LHCN-M2 (cell line): Measurements from ENCODE around the gene DRAM2. TPM values are rescaled to one million over a fixed set of nuclear protein-coding genes. Genes with fewer than 3 reads are reported as not detected.
"Not testable (repeated sequence)": the region's sequence is repeated elsewhere in the genome, so short reads cannot be mapped to it uniquely, and the experiment has no call there.

Source experiments
- DNase-seq: peaks from one replicate; pipeline ENCODE4 v3.0.0-alpha.2; 2012; ENCODE audit warnings: low read depth
- total RNA-seq: library from RNA; depleted of rRNA; stranded (reverse); fragments of >200 nt; gene quantifications from 2 replicates; pipeline ENCODE4 v1.2.3, GENCODE V29; 2014

DRAM2 gene
- total RNA-seq, 1 experiment from 2014 or later: 49.5 TPM

- DNase-seq: no peak
Observed at GRCh38 chr1:111142356-111142975, 2.6 kb upstream of the DRAM2 start.

DNA sequence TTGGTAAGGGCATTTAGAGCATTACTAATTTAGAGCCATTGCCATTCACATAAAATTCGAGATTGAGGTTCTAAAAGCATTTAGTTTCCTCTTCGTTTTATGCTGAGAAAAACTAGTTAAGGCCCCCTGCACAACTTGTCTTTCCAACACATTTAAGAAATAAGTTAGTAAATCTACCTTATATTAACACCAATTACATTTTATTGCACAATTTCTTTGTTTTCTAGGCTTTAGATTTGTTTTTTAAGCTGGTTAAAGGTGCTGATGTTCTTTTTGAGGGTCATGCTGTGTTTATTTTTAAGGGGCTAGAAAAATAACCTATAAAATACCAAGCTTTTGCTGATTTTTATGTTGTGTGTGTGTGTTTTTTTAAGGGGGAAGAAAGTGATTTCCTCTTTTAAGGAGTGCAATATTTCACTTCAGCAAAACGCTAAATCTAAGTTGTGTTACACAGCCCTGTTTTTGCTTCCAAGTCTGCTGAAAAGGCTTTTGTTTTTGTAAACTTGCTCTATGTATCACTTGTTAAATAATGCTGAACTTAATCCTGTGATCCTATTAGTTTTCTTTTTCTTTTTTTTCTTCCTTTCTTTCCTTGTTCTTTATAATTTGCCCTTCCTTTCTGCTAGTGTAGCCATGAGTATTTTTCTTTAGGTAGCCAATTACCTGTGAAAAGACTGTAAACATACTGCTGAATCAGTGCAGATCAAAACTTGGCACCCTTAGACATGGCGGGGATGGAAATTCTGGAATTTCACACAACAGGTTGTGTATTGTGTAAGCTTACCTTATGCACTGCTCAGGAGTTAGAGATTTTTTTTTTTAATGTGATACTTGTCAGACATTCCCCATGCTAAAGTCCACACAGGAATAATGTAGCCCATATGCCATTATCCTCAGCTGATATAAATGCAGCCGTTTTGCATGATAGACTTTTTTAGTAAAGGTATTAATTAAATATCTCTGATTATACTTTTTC lies 1.6 kb upstream of the DRAM2 start:
- no peak for DNase-seq

- peak; percentile 54 for DNase-seq
Observed at GRCh38 chr1:111140680-111140967, 731 bp upstream of the DRAM2 start.

DNA sequence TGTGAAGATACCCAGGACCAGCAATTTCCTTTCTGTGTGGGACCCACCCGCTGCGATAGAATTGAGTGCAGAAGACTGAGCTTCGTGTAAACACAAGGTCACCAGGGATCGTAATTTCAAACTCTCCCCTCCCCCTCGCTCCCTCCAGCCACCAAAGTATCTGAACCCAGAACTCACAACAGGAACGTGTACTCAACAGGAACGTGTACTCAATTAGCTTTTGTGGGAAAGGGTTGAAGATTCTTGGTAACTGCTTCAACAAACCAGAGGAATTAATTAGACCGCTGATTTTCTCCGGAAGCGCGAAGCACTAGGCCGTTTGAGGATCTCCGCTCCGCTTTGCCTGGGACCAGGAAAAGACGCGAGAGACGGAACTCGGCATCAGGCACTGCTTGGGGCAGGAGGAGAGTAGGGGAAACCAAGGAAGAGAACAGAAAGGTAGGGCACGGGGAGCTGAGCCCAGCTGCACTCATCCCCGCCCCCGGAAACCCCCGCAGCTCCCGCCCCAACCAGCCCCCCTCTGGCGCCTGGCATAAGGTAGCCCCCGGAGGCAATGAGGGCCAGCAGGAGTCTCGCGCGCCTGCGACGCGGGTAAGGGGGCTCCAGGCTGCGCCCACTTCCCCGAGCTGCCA lies 453 bp downstream of the DRAM2 start:
- DNase-seq: peak; percentile 57

GRCh38 chr1:111133866-111134265 lies 6.0 kb downstream of the DRAM2 start:
- DNase-seq: no peak

- no peak for DNase-seq
Observed at GRCh38 chr1:111131693-111132092, 8.2 kb downstream of the DRAM2 start.

GRCh38 chr1:111129376-111129775 lies 10.5 kb downstream of the DRAM2 start:
- DNase-seq: no peak

GRCh38 chr1:111127923-111128643 lies 11.8 kb downstream of the DRAM2 start:
- no peak for DNase-seq

- no peak for DNase-seq
Observed at GRCh38 chr1:111126354-111126753, 13.5 kb downstream of the DRAM2 start.

DNA sequence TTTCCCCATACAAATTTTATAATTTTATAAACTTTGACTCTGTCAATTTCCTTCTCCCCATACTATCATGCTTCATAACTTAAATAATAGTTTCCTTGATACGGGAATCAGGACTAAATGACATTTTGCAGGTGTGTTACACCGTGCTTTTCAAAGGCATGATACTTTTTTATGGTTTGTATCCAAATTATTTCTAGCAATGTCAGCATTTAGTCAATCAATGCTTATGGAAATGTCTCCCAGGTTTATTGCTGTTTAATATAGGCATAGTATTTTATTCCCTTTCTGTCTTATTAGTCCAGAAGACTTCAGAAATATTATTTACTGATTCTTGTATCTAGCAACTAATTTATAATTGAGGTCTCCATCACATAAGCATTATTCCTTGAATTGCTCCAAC lies 23.4 kb downstream of the DRAM2 start:
- no peak for DNase-seq

- DNase-seq: peak; percentile 8
Observed at GRCh38 chr1:111110197-111110899, 29.5 kb downstream of the DRAM2 start.

DNA sequence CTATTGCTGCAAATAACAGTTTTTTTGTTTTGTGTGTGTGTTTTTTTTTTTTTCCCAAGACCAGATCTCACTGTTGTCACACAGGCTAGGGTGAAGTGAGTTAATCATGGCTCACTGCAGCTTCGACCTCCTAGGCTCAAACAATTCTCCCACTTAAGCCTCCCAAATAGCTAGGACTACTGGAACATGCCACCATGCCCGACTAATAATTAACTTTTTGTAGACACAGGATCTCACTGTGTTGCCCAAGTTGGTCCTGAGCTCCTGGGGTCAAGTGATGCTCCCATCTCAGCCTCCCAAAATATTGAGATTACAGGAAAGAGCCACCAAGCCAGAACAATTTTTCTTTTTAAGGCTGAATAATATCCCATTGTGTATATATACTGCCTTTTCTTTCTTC lies 34.9 kb downstream of the DRAM2 start:
- no peak for DNase-seq

DNA sequence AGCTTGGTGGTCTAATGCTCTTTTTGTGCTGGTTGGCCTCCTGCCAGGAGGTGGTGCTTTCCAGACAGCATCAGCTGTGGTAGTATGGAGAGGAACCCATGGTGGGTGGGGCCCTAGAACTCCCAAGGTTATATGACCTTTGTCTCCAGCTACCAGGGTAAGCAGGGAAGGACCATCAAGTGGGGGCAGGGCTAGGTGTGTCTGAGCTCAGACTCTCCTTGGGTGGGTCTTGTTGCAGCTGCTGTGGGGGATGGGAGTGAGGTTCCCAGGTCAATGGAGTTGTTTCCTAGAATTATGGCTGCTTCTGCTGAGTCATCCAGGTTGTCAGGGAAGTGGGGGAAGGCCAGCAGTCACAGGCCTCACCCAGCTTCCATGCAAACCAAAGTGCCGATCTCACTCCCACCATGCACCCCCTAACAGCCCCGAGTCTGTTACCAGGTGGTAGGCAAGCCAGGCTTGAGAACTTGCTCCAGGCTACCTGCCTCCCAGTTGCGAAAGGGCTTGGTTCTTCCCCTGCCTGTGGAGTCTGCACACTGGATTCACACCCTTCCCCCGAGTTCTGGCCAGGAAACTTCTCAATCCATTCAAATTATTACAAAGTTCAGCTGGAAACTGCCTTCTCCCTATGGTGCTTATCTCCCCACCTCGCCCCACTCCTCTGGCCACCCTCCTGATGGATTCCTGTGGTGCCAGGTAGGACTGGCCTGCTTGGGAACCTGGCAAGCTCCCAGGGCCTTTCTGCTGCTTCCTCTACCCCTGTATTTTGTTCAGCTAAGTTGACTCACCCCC lies 37.8 kb downstream of the DRAM2 start:
- no peak for DNase-seq

GRCh38 chr1:111099289-111099688 lies 40.6 kb downstream of the DRAM2 start:
- DNase-seq: no peak

GRCh38 chr1:111097356-111098099 lies 42.4 kb downstream of the DRAM2 start:
- DNase-seq: no peak

DNA sequence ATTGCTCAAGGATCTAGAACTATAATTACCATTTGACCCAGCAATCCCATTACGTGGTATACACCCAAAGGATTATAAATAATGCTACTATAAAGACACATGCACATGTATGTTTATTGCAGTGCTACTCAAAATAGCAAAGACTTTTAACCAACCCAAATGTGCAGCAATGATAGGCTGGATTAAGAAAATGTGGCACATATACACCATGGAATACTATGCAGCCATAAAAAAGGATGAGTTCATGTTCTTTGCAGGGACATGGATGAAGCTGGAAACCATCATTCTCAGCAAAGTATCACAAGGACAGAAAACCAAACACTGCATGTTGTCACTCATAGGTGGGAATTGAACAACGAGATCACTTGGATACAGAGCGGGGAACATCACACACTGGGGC lies 44.5 kb downstream of the DRAM2 start:
- not testable (repeated sequence) for DNase-seq

DNA sequence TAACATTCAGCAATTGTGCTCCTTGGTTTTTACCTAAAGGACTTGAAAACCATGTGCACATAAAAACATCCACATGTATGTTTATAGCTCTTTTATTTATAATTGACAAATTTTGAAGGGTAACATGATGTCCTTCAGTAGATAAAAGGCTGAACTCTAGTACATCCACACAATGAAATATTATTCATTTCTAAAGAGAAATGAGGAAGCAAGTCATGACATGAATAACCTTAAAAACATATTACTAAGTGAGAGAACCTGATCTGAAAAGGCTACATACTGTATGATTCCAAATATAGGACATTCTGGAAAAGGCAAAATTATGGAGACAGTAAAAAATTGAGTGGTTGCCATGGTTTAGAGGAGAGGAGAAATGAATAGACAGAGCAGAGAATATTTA lies 50.3 kb downstream of the DRAM2 start:
- no peak for DNase-seq

DNA sequence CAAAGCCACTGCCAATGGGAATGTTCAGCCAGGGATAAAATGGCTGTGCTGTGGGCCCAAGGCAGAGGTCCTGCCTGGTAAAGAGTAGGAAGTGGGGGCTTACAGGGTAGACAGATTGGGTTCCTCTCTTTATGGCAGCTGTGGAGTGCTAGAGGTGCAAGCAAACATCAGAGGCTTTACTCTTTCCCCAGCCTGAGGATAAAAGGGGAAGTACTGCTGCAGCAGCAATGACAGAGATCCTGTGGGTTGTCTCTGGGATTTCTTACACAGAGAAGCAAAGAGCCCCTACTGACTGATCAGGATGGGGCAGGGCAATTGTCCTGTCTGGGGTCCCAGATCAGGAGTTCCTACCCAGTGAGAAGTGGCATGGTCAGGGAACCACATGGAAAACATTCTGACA lies 54.2 kb downstream of the DRAM2 start:
- DNase-seq: no peak

- DNase-seq: no peak
Observed at GRCh38 chr1:111084999-111085398, 54.9 kb downstream of the DRAM2 start.
